HUES64 (cell line): ENCODE measurements around the gene SVOP.

Experiments
- H3K27ac ChIP-seq: 2 replicates; pipeline ENCODE4 v1.7.0; 2013; ENCODE audit warnings: low read depth, low read length, inconsistent platforms
- H3K27me3 ChIP-seq: 2 replicates; pipeline ENCODE4 v1.6.1; 2013; ENCODE audit warnings: mild to moderate bottlenecking, low read length; ENCODE audit not compliant: insufficient read depth
- H3K36me3 ChIP-seq: 2 replicates; pipeline ENCODE4 v1.6.1; 2013; ENCODE audit warnings: mild to moderate bottlenecking, low read length; ENCODE audit not compliant: insufficient read depth
- H3K4me1 ChIP-seq: 2 replicates; pipeline ENCODE4 v1.6.1; 2013; ENCODE audit warnings: mild to moderate bottlenecking, low read length, moderate library complexity; ENCODE audit not compliant: insufficient read depth
- H3K4me3 ChIP-seq: 2 replicates; pipeline ENCODE4 v1.5.1; 2013; ENCODE audit warnings: mild to moderate bottlenecking, low read length, moderate library complexity
- H3K9ac ChIP-seq: 2 replicates; pipeline ENCODE4 v1.6.1; 2013; ENCODE audit warnings: mild to moderate bottlenecking, low read depth, low read length
- H3K9me3 ChIP-seq: 2 replicates; pipeline ENCODE4 v1.6.1; 2013; ENCODE audit warnings: low read depth, low read length; ENCODE audit not compliant: insufficient read depth
- whole genome bisulfite sequencing: fragments of 150-250, 120-280 bp; methylation state at CpG from one replicate; pipeline ENCODE4 v1.1.7; 2013; ENCODE audit warnings: missing lambda C conversion rate; 5-methylcytosine and 5-hydroxymethylcytosine counted together

Gene SVOP

GRCh38 chr12:108928695-108929094, 92.2 kb downstream of the SVOP start:
- 94% methylated on average over 8 of the region's 8 CpGs for WGBS
- H3K27ac ChIP-seq, result no peak overlapping the region

GRCh38 chr12:108922918-108923317, 98.0 kb downstream of the SVOP start:
- 95% methylated on average over 3 of the region's 3 CpGs for WGBS
- H3K36me3 ChIP-seq, result no peaks in the 10 kb centered on the region
- no peak overlapping the region for H3K4me3 ChIP-seq

More at GRCh38 chr12:108928695-108929094, 92.2 kb downstream of the SVOP start:
- Histone ChIP-seq H3K9me3 (peaks cover 6% of the 10 kb centered on the region; the same call in 1 of the 2 replicates), H3K9ac (no peak overlapping the region), H3K27me3 (no peaks in the 10 kb centered on the region), H3K4me1 (peaks cover 5% of the 10 kb centered on the region; the same call in 1 of the 2 replicates), H3K4me3 (no peak overlapping the region), H3K36me3 (no peaks in the 10 kb centered on the region)

GRCh38 chr12:108921946-108922345, 98.9 kb downstream of the SVOP start:
- 73% methylated on average over 2 of the region's 3 CpGs for WGBS
- no peak overlapping the region for H3K9ac ChIP-seq
- H3K4me3 ChIP-seq, result no peak overlapping the region
- H3K27ac ChIP-seq, result no peak overlapping the region
- no peaks in the 10 kb centered on the region for H3K36me3 ChIP-seq
- no peaks in the 10 kb centered on the region for H3K27me3 ChIP-seq
- H3K4me1 ChIP-seq, result no peaks in the 10 kb centered on the region
- H3K9me3 ChIP-seq, result peaks cover 3% of the 10 kb centered on the region; the same call in 1 of the 2 replicates

More at GRCh38 chr12:108922918-108923317, 98.0 kb downstream of the SVOP start:
- no peak overlapping the region for H3K9ac ChIP-seq
- no peaks in the 10 kb centered on the region for H3K27me3 ChIP-seq
- H3K9me3 ChIP-seq, result peaks cover 6% of the 10 kb centered on the region; the same call in 1 of the 2 replicates
- no peak overlapping the region for H3K27ac ChIP-seq
- H3K4me1 ChIP-seq, result no peaks in the 10 kb centered on the region

GRCh38 chr12:108918960-108919642, 101.8 kb downstream of the SVOP start:
- Histone ChIP-seq H3K9ac (no peak overlapping the region), H3K4me1 (no peaks in the 10 kb centered on the region), H3K36me3 (no peaks in the 10 kb centered on the region), H3K27me3 (no peaks in the 10 kb centered on the region), H3K27ac (no peak overlapping the region), H3K9me3 (no peaks in the 10 kb centered on the region), H3K4me3 (no peak overlapping the region)
- 92% methylated on average over 3 of the region's 3 CpGs for WGBS

- H3K36me3 ChIP-seq, result no peaks in the 10 kb centered on the region
- WGBS, result 67% methylated on average over 2 of the region's 2 CpGs
- no peaks in the 10 kb centered on the region for H3K9me3 ChIP-seq
- no peaks in the 10 kb centered on the region for H3K4me1 ChIP-seq
- H3K27ac ChIP-seq, result no peak overlapping the region
- no peak overlapping the region for H3K4me3 ChIP-seq
- no peak overlapping the region for H3K9ac ChIP-seq
- H3K27me3 ChIP-seq, result no peaks in the 10 kb centered on the region
Observed at GRCh38 chr12:108918206-108918605, 102.7 kb downstream of the SVOP start.

GRCh38 chr12:108916336-108916735, 104.5 kb downstream of the SVOP start:
- Histone ChIP-seq H3K9ac (no peak overlapping the region), H3K27me3 (no peaks in the 10 kb centered on the region), H3K36me3 (no peaks in the 10 kb centered on the region), H3K4me1 (no peaks in the 10 kb centered on the region), H3K9me3 (no peaks in the 10 kb centered on the region), H3K4me3 (no peak overlapping the region), H3K27ac (no peak overlapping the region)
- WGBS, result 79% methylated on average over 4 of the region's 5 CpGs

- Histone ChIP-seq H3K4me3 (no peak overlapping the region), H3K4me1 (no peaks in the 10 kb centered on the region), H3K36me3 (no peaks in the 10 kb centered on the region), H3K27ac (no peak overlapping the region), H3K9me3 (no peaks in the 10 kb centered on the region), H3K9ac (no peak overlapping the region), H3K27me3 (no peaks in the 10 kb centered on the region)
- WGBS, result 95% methylated on average over 15 of the region's 15 CpGs
Observed at GRCh38 chr12:108915632-108916133, 105.2 kb downstream of the SVOP start.

GRCh38 chr12:108914121-108914531, 106.7 kb downstream of the SVOP start:
- Histone ChIP-seq H3K27me3 (no peaks in the 10 kb centered on the region), H3K4me1 (no peaks in the 10 kb centered on the region), H3K9ac (no peak overlapping the region), H3K27ac (no peak overlapping the region), H3K4me3 (no peak overlapping the region), H3K36me3 (no peaks in the 10 kb centered on the region), H3K9me3 (no peaks in the 10 kb centered on the region)
- 89% methylated on average over 4 of the region's 4 CpGs for WGBS

GRCh38 chr12:108912361-108912760, 108.5 kb downstream of the SVOP start:
- Histone ChIP-seq H3K36me3 (no peaks in the 10 kb centered on the region), H3K9ac (no peak overlapping the region), H3K27ac (no peak overlapping the region), H3K27me3 (no peaks in the 10 kb centered on the region), H3K4me1 (no peaks in the 10 kb centered on the region), H3K4me3 (no peak overlapping the region), H3K9me3 (no peaks in the 10 kb centered on the region)
- 94% methylated on average over 9 of the region's 9 CpGs for WGBS

GRCh38 chr12:108911915-108912314, 109.0 kb downstream of the SVOP start:
- whole genome bisulfite sequencing, result 91% methylated on average over 6 of the region's 6 CpGs
- no peak overlapping the region for H3K9ac ChIP-seq
- no peaks in the 10 kb centered on the region for H3K9me3 ChIP-seq
- no peak overlapping the region for H3K27ac ChIP-seq
- no peaks in the 10 kb centered on the region for H3K4me1 ChIP-seq
- no peaks in the 10 kb centered on the region for H3K27me3 ChIP-seq
- H3K36me3 ChIP-seq, result no peaks in the 10 kb centered on the region
- H3K4me3 ChIP-seq, result no peak overlapping the region

GRCh38 chr12:108910336-108910735, 110.5 kb downstream of the SVOP start:
- Histone ChIP-seq H3K4me3 (no peak overlapping the region), H3K4me1 (no peaks in the 10 kb centered on the region), H3K27ac (no peak overlapping the region), H3K9me3 (no peaks in the 10 kb centered on the region), H3K9ac (no peak overlapping the region), H3K27me3 (no peaks in the 10 kb centered on the region), H3K36me3 (no peaks in the 10 kb centered on the region)
- WGBS, result 92% methylated on average over 5 of the region's 5 CpGs
